Activated gamma-delta T cell (primary cell): ENCODE results near the gene SPRED2.

Experiments used
- DNase-seq: peaks from one replicate; lab custom pipeline; 2025; lab: John Stamatoyannopoulos, UW

SPRED2 gene

DNA sequence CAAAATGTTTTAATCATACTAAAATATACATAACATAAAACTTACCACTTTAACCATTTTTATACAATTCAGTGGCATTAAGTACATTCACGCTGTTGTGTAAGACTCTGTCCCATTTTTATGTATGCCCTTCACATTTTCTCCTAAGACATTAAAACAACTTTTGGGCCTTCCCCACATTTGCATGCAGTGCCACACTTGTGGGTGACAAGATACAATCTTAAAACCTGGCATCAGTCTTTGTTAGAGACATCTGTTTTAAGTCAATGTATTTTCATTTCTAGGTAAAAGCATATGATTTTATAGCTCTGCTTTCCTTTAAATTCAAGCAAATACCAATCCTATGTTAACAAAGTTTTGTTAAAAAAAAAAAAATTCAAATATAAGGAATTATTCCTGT is 17.3 kb downstream of the SPRED2 start:
- DNase-seq: no peak

DNA sequence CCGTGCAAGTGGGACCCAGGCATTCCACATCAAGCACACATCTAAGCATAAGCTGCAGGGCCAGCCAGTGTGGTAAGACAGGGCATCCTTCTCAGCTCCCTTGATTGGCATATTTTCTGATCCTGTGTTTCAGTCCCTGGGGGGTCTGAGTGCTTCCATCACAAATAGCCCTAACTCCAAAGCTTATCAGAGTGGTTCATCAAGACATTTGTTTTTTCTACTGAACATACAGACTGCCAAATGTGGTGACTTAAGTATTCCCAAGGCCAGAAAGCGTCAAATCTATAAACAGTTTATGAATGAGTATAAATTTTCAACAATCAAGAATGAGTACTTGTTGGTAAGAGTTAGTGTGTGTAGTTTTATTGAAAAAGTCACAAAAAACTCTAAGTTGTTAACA is 18.8 kb downstream of the SPRED2 start:
- no peak for DNase-seq

DNA sequence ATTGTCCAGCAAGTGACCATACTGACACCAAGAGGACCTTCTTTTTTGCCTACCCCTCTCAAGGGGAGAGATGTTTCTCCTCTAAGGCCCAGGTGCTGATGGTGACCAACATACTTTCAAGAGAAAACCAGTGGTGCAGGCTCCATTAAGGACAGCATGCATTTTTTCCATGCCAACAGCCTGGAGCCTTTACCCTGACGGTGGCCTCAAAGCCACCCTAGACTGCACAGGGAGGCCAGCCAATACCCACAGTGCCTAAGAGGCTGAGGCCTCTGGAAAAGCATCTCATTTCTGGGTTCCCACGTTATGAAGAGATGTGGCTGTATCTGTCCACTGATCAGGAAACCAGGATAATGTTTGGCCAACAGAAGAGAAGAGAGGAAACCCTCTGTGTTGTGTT is 19.3 kb downstream of the SPRED2 start:
- no peak for DNase-seq

DNA sequence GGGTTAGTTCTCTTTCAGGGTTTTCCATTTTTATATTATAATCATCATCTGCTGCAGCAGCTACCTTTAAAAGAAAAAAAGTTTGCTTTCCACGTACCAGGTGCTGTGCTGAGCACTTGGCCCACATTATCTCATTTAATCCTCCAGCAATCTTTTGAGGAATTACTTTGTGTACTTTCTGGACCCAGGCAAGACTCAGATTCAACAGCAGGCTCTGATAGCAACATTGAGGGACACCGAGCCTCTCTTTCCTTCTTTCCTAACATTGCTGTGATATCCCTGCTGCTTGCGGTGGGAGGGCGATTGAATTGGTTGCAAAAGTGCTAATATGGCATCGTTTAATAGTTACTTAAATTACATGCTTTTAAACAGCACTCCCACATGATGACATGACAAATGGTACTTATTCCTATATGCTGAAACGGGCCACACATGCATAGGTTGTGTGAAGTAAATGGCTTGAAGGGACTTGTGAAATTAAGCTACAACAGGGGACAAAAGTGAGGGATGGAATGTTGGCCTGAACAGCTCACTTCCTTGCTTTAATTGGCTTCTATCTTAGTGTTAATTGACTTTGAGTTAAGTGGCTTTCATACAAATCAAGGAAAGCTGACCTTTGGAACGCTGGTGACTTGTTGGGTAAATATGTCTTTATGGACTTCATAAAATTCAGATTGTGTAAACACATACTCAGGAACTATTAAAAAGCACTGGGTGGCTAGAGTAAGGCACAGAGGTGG is 21.2 kb downstream of the SPRED2 start:
- DNase-seq: no peak

DNA sequence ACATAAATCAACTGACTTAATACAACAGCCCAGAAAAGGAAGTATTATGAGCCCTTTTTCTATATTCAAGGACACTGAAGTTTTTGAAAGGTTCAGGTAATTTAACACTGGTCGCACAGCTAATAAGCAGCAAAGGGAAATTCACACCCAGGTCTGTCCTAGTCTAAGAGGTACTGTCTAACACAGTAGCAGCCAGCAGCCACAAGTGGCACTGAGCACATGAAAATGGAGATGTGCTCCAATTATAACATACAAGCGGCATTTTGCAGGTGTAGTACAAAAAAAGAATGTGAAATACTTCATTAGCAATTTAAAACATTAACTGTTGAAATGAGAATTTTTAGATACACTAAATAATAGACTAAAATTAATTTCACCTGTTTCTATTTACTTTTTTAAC is 23.4 kb downstream of the SPRED2 start:
- no peak for DNase-seq

DNA sequence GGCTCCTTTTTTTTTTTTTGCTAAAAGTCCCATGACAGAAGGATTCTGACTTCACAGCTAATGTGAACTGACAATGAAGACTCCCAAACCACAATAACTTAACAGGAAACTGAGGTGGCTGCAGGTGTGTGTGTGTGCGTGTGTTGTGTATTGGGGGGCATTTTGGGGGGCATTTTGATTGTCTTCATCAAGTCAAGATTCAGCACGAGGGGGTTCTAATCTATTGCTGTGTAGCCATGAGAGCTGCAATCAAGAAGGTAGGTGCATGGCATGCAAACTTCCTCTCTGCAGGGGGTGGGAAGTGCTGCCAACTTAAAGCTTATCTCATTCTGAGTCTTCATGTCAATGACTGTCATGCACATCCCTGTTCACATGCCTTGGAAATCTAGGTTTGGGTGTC is 25.2 kb downstream of the SPRED2 start:
- DNase-seq: no peak

DNA sequence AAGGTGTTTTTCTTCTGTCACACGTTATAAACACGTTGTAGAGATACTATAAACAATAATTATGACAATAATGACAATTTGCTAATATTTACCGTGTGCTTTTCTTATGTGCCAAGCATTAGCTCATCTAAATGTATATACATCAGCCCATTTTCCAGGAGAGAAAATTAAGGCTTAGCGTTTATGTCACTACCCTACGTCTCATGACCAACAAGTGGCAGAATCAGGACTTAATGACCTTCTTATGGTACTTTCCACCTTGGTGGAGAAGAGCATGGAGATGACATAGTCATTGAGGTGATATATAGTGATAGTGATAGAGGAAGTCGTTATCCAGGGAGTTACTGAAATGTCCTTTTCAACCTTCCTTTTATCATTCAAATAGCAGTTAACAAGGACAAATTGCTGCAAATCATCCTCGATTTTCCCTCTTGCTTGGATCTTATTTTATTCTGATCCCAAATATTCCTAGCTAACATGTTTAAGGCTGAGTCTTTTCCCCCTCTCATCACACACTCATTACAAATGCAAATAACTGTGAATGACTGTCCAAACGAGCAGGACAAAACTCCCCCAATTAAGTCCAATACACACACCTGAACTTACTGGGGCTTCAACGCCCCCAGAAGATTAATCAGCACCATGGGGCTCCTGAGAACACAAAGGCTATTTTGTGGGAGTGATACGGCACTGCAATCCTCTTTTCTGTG is 27.3 kb downstream of the SPRED2 start:
- DNase-seq: no peak

DNA sequence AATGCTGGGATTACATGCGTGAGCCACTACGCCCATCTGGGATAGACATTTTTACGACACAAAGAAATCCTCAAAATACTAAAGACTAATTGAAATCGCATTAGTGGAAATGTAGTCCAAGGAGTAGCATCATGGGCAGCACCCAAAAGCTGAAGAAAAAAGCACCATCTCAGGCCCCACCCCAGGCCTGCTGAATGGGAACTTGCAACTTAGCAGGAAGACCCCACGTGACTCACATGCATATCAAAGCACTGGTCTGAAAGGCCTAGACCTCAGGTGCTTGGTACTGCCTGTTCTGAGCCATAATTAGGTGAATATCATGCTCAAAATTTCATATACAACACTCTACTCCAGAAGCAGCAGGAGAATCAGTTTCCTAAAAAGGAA is 28.9 kb downstream of the SPRED2 start:
- no peak for DNase-seq

DNA sequence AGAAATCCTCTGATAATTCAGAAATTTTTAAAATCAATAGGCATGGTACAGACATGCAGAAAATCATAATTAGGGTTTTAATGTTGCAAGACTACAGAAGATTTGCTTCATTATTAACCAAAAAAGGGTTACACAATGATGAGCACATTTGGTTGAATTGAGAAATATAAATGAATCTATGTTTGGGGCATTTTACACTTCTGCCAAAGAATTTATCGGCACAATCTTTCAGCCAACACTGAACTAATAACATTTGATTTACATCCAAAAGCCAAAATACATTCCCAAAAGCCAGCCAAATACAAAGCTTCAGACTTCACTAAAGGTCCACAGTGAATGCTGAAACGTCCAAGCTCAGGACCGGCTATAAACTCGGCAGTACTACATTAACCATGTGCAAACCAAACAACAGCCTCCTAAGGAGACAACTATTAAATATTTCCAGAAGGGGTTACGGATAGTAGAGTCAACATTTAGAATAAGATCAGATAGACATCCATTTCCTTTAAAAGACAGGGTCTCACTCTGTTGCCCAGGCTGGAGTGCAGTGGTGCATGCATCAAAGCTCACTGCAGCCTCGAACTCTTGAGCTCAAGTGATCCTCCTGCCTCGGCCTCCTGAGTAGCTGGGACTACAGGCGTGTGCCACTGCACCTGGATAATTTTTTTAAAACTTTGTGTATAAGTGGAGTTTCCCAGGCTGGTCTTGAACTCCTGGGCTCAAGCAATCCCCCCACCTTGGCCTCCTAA is 29.4 kb downstream of the SPRED2 start:
- no peak for DNase-seq

DNA sequence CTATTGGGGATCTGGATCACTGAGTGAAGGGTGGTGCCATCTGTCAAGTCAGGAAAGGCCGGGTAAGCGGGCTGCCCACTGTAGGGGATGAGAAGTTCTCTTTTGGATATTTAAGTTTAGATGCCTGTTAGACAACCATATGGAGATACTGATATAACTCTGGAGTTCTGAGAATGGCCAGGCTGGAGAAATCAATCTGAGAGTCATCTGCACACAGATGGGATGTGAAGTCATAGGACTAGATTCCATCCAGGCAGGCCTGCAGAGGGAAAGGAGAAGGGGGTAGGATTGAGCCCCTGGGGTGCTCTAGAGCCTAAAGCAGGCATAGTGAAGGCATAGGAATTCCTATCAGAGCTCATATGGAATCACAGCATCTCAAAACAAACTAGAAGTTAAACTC is 30.1 kb downstream of the SPRED2 start:
- no peak for DNase-seq

DNA sequence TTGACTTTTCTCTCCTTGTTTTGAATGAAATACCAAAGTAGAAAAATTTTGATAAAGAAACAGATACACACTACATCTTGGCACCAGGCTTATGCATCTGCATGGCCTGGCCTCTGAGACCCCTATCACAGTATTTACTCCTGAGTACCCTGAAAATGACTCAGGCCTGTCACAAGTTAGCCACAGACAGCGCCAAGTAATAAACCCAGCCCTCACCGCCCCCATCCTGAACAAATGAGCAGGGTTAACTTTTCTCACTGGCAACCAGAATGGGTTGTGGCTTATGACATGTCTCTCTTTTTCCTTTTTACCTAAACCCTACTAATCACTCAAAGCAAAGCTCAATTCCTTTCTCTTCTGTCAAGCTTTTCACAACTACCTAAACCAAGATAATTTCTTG is 35.3 kb downstream of the SPRED2 start:
- no peak for DNase-seq

DNA sequence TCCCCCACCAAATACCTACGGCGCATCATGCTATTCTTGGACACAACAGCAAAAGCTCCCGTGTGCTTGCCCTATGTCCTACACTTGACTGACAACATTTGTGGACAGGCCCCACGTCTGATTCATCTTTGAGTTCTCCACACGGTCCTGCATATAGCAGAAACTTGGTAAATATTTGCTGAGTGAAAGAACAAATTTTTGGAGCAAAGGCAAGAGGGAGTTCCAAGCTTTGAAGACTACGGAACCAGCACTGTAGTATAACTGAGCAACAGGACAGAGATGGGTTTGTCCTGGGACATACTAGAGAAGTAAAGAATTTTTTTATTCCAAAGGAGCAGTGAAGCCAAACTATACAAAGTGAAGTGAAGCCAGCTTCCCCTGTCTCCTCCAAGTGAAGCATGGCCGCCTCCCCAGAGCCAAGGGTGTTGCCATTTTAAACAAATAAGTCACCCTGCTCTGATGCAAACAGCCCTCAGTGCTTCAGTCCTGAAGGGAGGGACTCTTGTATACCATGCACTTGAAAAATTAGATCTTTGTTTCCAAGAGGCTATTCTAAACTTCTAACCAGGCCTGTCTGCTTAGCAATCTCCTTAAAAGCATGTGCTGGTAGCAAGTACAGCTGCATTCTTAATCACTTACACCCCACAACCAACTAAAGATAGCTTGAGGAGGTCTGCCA is 35.9 kb downstream of the SPRED2 start:
- DNase-seq: no peak

DNA sequence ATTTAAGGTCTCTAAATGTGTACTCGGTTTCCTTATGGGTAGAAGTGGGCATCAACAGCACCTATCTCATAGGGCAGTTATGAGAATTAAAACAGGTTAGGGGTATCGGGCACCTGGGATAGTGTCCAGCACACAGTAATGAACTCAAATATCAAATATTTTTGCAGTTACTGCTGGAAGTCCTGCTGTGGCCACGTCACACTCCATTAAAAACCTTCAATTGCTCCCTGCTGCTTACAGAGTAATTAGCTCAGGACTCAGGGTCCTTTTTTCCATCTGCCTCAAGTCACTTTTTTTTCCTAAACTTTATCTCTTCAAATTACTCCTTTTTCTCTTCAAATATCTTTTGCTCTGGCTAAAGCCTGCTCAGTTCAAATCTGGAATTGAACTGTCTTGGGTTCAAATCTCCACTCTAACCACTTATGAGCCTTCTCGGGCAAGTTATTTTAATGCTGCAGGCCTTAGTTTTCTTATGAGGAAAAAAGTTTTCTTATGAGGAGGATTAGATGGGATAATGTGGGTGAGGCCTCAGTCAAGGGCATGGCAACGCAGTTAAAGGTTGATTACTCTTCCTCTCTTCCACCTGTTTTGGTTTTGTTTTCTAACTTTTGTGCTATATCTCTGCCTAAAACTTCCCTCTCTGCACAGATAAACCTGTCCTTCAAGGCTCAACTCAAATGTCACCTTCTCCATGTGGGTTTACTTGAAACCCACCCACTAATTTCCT is 36.6 kb downstream of the SPRED2 start:
- DNase-seq: no peak

DNA sequence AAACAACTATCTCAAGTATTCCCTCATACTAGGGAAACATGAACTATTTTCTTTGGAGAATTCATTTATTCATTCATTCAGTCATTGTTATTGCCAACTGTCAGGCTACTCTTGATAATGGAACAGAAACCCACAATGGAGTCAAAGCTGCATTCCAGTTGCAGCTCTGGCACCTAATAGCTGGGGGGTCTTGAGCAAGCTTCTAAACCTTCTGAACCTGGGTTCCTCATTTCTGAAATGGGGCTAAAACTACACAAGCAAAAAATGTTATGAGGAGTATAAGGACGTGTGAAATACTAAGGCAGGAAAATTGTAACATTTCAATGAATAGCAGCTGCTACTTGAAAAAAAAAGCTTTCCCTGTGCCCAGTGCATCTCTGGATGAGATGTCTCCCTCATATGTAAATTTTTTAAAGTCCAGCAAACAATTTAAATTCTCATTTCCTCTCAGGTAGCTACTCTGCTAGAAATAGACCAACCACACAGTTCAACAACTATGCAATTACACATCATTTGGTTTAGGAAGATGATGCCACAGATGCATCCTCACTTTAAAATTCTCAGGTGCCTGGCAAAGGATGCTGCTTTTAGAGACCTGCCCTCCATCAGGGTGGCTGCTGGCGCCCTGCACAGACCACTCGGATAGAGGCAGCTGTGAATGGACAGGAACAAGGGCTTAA is 38.5 kb downstream of the SPRED2 start:
- DNase-seq: no peak

DNA sequence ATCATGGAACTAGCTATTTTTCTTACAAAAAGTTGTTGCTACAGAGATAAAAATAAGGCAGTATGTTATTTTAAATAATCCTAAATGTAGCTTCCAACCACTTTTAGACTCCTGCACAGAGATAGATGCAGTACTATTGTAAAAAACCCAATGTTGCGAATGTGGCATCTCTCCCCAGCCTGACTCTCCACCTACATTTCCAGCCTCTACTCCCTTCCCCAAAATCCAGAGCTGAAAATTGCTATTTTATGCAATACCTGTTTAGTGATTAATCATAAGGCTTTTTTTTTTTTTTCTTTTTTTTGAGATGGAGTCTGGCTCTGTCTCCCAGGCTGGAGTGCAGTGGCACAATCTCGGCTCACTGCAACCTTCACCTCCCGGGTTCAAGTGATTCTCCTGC is 39.4 kb downstream of the SPRED2 start:
- DNase-seq: no peak

DNA sequence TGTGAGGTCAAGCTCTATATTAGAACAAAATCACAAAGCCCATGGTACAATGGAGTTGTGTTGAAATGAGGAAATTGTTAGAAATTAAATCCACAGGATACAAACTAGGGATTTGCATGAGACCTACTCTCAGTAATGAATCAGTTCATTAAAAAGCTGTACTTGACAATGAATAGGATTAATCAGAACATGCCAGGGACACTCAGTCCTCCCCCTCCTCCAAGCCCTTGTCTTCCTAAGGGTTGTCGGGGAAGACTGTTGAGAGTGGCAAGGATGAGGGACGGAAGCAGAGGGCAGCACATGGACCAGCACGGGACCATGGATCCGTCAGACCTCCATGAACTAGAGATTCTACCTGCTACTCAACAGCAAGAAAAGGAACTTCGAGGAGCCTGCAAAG is 39.8 kb downstream of the SPRED2 start:
- no peak for DNase-seq

DNA sequence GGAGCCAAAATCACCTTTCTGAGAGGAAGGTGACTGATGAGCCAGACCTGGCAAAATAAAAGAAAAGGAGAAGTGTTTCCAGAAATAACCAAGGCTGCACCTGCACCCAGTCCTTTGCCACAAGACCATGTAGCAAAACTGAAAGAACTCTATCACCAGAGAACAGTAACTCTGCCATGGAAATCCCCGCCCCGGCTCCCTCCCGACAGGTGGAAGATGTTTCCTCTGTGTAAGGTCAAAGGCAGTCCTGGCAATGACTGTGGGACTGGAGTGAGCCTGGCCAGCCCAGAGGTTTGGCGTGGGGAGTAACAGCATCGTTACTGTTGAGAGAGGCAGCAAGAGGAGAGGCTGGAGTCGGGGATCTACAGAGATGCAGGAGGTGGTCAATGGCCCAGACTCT is 42.3 kb downstream of the SPRED2 start:
- no peak for DNase-seq

DNA sequence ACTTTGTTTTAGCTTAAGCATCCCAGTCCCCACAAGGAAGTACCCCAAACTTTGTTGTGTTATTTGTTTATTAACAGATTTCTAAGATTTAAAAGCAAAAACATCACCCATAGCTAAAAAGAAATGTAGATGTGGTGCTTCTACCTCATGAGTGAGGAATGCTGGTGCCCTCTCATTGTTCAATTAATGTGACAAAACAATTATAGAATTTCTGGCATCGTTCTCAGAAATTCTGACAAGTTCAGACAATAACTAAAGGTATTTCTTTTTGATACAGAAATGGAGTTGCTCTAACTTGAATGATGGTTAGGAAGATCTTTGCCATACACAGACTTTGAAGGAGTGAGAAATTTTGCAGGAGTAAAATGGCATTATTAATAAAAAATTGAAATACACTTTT is 42.9 kb downstream of the SPRED2 start:
- no peak for DNase-seq

DNA sequence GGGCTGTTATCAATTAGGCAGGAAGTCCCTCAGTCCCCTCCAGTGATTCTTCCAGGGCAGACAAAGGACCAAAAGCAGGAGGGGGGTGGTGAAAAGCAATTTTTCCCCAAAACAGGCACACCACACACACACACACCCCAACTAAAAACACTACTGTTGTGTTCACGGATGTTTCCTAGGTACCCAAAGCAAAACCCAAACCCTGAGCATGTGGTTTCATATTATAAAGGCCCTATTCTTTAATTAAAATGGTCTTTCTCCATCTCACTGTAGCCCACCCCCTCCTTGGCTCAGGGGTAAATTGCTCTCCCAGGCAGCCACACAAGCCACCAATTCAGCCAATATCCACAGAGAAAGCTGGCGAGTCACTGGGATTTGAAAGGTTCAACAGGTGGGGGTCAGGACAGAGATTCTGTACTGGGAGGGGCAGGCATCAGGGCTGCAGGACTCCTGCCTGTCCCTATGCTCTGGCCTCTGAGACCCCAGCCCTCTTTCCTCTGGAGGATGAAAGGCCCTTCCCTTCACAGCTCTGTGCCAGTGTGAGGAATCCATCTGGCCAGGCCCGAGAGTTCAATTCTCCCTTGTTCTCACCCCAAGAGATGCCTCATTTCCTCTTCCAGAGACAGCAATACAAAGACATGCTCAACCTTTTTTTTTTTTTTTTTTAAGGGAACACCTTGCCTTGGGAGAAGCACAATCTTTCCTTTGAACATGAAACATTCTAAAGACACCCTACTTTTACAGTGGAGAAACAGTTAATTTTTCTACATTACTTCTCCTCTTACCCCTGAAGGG is 43.6 kb downstream of the SPRED2 start:
- DNase-seq: no peak

DNA sequence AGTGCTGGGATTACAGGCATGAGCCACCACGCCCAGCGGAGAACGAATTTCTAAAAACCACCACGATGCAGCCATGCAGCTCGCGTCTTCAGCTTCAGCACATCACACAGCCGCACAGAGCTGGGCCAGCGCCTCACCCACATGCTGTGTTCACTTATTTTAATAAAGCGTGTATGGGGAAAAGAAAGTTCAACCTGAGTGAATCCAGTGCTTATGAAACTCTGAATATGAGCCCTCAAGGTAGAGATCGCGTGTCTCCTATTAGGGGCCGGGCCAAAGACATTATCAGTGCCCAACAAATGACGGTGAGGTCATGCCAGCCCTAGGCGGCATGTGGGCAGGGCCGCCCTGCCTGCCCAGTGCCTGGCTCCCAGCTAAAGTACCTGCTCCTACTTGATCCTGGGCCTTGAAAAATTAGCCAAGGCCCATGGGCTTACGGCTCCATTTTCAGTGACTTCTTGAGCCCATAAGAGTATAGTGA is 44.3 kb downstream of the SPRED2 start:
- no peak for DNase-seq
